Upper lobe of left lung (tissue), 4 donors: ENCODE measurements around the gene PEX11G.

ENCODE experiments used
- CTCF ChIP-seq, 6 experiments: fragments of 450-650 bp in 4 of 6; fragments of 200-600 bp in 2 of 6; sonication (generic) in 2 of 6; IDR thresholded peaks; one replicate each; pipeline ENCODE4 v1.5.1; 2016 to 2019; ENCODE audit warnings: antibody characterized with exemption in 6 of 6
- POLR2AphosphoS5 ChIP-seq, 2 donors: sonication (generic); formaldehyde crosslinking; IDR thresholded peaks; one replicate each; pipeline ENCODE4 v1.5.1; 2017; ENCODE audit warnings: antibody characterized with exemption in 2 of 2

GRCh38 chr19:7520131-7521051, 31.6 kb upstream of the PEX11G start:
- TF ChIP-seq POLR2AphosphoS5 (IDR thresholded peaks at IDR 0.05) (no peak), CTCF (IDR thresholded peaks at IDR 0.05) (no peak)
